H9 (cell line): ENCODE measurements around the gene TIAM1. TPM values are rescaled to one million over a fixed set of nuclear protein-coding genes. Genes with fewer than 3 reads are reported as not detected.

ENCODE experiments used
- DNase-seq: peaks from one replicate; pipeline ENCODE4 v3.0.0-alpha.2; 2017
- H2AFZ ChIP-seq: one replicate; pipeline ENCODE4 v1.6.1; 2013; ENCODE audit warnings: mild to moderate bottlenecking, low read length, control low read depth, moderate library complexity
- H2AK5ac ChIP-seq: 2 replicates; pipeline ENCODE4 v1.6.1; 2013; ENCODE audit warnings: low read length, control low read depth, mixed read lengths; ENCODE audit not compliant: insufficient read length
- H2BK120ac ChIP-seq: one replicate; pipeline ENCODE4 v1.6.1; 2013; ENCODE audit warnings: low read depth, mild to moderate bottlenecking, low read length, control low read depth, inconsistent platforms; ENCODE audit not compliant: poor library complexity, severe bottlenecking
- H2BK12ac ChIP-seq: 2 replicates; pipeline ENCODE4 v1.6.1; 2013; ENCODE audit warnings: low read length, control low read depth, mixed read lengths, low read depth; ENCODE audit not compliant: insufficient read length
- H2BK15ac ChIP-seq: 2 replicates; pipeline ENCODE4 v1.6.1; 2013; ENCODE audit warnings: low read depth, low read length, control low read depth
- H2BK20ac ChIP-seq: one replicate; pipeline ENCODE4 v1.6.1; 2013; ENCODE audit warnings: low read depth, mild to moderate bottlenecking, low read length, control low read depth, inconsistent platforms; ENCODE audit not compliant: poor library complexity, severe bottlenecking
- H2BK5ac ChIP-seq: 2 replicates; pipeline ENCODE4 v1.6.1; 2013; ENCODE audit warnings: low read length, control low read depth, mixed read lengths; ENCODE audit not compliant: insufficient read length
- H3K14ac ChIP-seq: 2 replicates; pipeline ENCODE4 v1.6.1; 2013; ENCODE audit warnings: low read length, control low read depth; ENCODE audit not compliant: insufficient read depth
- H3K18ac ChIP-seq: 2 replicates; pipeline ENCODE4 v1.6.1; 2013; ENCODE audit warnings: low read depth, mild to moderate bottlenecking, mixed read lengths, low read length, control low read depth; ENCODE audit not compliant: insufficient read length
- H3K23ac ChIP-seq: 2 replicates; pipeline ENCODE4 v1.6.1; 2013; ENCODE audit warnings: low read length, control low read depth, mixed read lengths, low read depth; ENCODE audit not compliant: insufficient read length
- H3K23me2 ChIP-seq: 2 replicates; pipeline ENCODE4 v1.6.1; 2013; ENCODE audit warnings: low read depth, mild to moderate bottlenecking, mixed read lengths, low read length, control low read depth; ENCODE audit not compliant: insufficient read length, poor library complexity, severe bottlenecking
- H3K27ac ChIP-seq: 2 replicates; pipeline ENCODE4 v1.5.1; 2013; ENCODE audit warnings: low read length, control low read depth, mixed read lengths, low read depth; ENCODE audit not compliant: insufficient read length
- H3K27me3 ChIP-seq: 2 replicates; pipeline ENCODE4 v1.6.1; 2013; ENCODE audit warnings: low read length, control low read depth, inconsistent platforms; ENCODE audit not compliant: insufficient read depth
- H3K4ac ChIP-seq: 2 replicates; pipeline ENCODE4 v1.6.1; 2013; ENCODE audit warnings: low read depth, mild to moderate bottlenecking, control low read depth, inconsistent platforms, low read length, moderate library complexity
- H3K4me1 ChIP-seq: 2 replicates; pipeline ENCODE4 v1.6.1; 2013; ENCODE audit warnings: low read length, control low read depth, inconsistent platforms; ENCODE audit not compliant: insufficient read depth
- H3K4me2 ChIP-seq: 2 replicates; pipeline ENCODE4 v1.6.1; 2013; ENCODE audit warnings: low read length, control low read depth, mixed read lengths; ENCODE audit not compliant: insufficient read length, insufficient read depth
- H3K56ac ChIP-seq: 2 replicates; pipeline ENCODE4 v1.6.1; 2013; ENCODE audit warnings: low read depth, mild to moderate bottlenecking, mixed read lengths, low read length, control low read depth; ENCODE audit not compliant: insufficient read length
- H3K79me1 ChIP-seq: 2 replicates; pipeline ENCODE4 v1.6.1; 2013; ENCODE audit warnings: low read depth, mild to moderate bottlenecking, moderate library complexity, low read length, control low read depth, inconsistent platforms; ENCODE audit not compliant: insufficient read depth, poor library complexity, severe bottlenecking
- H3K79me2 ChIP-seq: 2 replicates; pipeline ENCODE4 v1.6.1; 2013; ENCODE audit warnings: low read length, control low read depth, inconsistent platforms; ENCODE audit not compliant: insufficient read depth
- H3K9ac ChIP-seq: 2 replicates; pipeline ENCODE4 v1.6.1; 2013; ENCODE audit warnings: low read length, control low read depth, mixed read lengths; ENCODE audit not compliant: insufficient read length; ENCODE audit errors: extremely low read depth
- H3K9me3 ChIP-seq: one replicate; pipeline ENCODE4 v1.6.1; 2013; ENCODE audit warnings: low read depth, low read length, inconsistent platforms; ENCODE audit not compliant: control insufficient read depth
- H3T11ph ChIP-seq: one replicate; pipeline ENCODE4 v1.6.1; 2013; ENCODE audit warnings: mild to moderate bottlenecking, low read length, control low read depth, inconsistent platforms
- H4K20me1 ChIP-seq: one replicate; pipeline ENCODE4 v1.6.1; 2013; ENCODE audit not compliant: control insufficient read depth, insufficient read length, insufficient read depth
- H4K5ac ChIP-seq: 2 replicates; pipeline ENCODE4 v1.6.1; 2013; ENCODE audit warnings: low read depth, mild to moderate bottlenecking, mixed read lengths, low read length, control low read depth; ENCODE audit not compliant: insufficient read length
- H4K8ac ChIP-seq: replicated peaks from 2 replicates; pipeline ENCODE4 v1.6.1; 2013; ENCODE audit warnings: low read length, control low read depth, mixed read lengths, low read depth; ENCODE audit not compliant: insufficient read length
- H4K91ac ChIP-seq: 2 replicates; pipeline ENCODE4 v1.6.1; 2013; ENCODE audit warnings: low read depth, mild to moderate bottlenecking, moderate library complexity, mixed read lengths, low read length, control low read depth; ENCODE audit not compliant: insufficient read length
- H3K27ac Mint-ChIP-seq, 3 experiments: 2 replicates in 2 of 3; 3 replicates in 1 of 3; pipeline ENCODE4 v1.8.0; 2020 to 2021; ENCODE audit warnings: mixed read lengths in 3 of 3, mild to moderate bottlenecking in 1 of 3, moderate library complexity in 1 of 3
- H3K27me3 Mint-ChIP-seq: 2 replicates; pipeline ENCODE4 v1.8.0; 2021; ENCODE audit warnings: low read depth, mild to moderate bottlenecking, moderate library complexity, mixed read lengths
- H3K36me3 Mint-ChIP-seq, 3 experiments: 2 replicates in 2 of 3; 3 replicates in 1 of 3; pipeline ENCODE4 v1.8.0; 2020 to 2021; ENCODE audit warnings: low read depth in 3 of 3, mixed read lengths in 3 of 3; ENCODE audit not compliant: insufficient read depth in 1 of 3
- H3K4me1 Mint-ChIP-seq, 2 experiments: 2 replicates each; pipeline ENCODE4 v1.8.0; 2020; ENCODE audit warnings: mixed read lengths in 2 of 2
- H3K4me3 Mint-ChIP-seq, 2 experiments: 2 replicates in 1 of 2; 3 replicates in 1 of 2; pipeline ENCODE4 v1.8.0; 2020 to 2021; ENCODE audit warnings: mild to moderate bottlenecking in 2 of 2, mixed read lengths in 2 of 2, moderate library complexity in 1 of 2
- H3K9me3 Mint-ChIP-seq, 2 experiments: 2 replicates in 1 of 2; 3 replicates in 1 of 2; pipeline ENCODE4 v1.8.0; 2020; ENCODE audit warnings: mild to moderate bottlenecking in 2 of 2, mixed read lengths in 2 of 2, moderate library complexity in 1 of 2
- WGBS: extraction: QIAGEN DNeasy Blood & Tissue Kit; methylation state at CpG from one replicate; pipeline ENCODE4 v1.1.7; 2013; ENCODE audit warnings: missing lambda C conversion rate, low lambda C conversion rate, mixed read lengths; ENCODE audit not compliant: insufficient read length; ENCODE audit errors: extremely low coverage; 5-methylcytosine and 5-hydroxymethylcytosine counted together
- total RNA-seq: library from RNA; stranded (reverse); gene quantifications from 2 replicates; pipeline ENCODE4 v1.2.1, GENCODE V29; 2021
- TF ChIP-seq, protein P1 (sequence below): fragments of 200-600 bp; sonication (generic); conservative IDR thresholded peaks from 3 replicates; pipeline ENCODE4 v1.8.0; 2021; ENCODE audit warnings: antibody characterized with exemption, mild to moderate bottlenecking

The TIAM1 gene
- total RNA-seq, 1 experiment from 2014 or later, result 23.1 TPM

DNA sequence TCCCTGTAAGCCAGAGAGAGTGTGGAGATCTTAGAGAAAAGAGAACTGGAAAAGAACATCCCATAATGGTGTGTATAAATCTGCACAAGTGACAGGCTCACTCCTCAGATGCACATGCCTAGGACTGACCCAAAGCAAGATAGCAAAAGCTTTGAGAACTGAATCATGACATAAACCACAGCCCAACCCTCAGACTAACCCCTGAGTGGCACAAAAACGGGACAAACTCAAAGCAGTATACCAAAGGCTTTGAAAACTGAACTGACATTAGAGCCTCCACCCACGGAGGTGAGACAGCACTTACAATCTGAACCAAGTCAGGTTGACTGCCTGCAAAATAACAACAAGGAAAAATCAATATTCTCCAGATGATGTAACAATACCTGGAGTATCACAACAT is 70.8 kb downstream of the TIAM1 start:
- H3K23me2 ChIP-seq, result no peaks in the 10 kb centered on the region
- TF ChIP-seq, protein P1, sequence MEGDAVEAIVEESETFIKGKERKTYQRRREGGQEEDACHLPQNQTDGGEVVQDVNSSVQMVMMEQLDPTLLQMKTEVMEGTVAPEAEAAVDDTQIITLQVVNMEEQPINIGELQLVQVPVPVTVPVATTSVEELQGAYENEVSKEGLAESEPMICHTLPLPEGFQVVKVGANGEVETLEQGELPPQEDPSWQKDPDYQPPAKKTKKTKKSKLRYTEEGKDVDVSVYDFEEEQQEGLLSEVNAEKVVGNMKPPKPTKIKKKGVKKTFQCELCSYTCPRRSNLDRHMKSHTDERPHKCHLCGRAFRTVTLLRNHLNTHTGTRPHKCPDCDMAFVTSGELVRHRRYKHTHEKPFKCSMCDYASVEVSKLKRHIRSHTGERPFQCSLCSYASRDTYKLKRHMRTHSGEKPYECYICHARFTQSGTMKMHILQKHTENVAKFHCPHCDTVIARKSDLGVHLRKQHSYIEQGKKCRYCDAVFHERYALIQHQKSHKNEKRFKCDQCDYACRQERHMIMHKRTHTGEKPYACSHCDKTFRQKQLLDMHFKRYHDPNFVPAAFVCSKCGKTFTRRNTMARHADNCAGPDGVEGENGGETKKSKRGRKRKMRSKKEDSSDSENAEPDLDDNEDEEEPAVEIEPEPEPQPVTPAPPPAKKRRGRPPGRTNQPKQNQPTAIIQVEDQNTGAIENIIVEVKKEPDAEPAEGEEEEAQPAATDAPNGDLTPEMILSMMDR, result no peak
- no peak overlapping the region for H4K5ac ChIP-seq
- H3K79me2 ChIP-seq, result no peaks in the 10 kb centered on the region
- no peak overlapping the region for H3K4ac ChIP-seq
- H3K9ac ChIP-seq, result no peak overlapping the region
- H2BK12ac ChIP-seq, result no peak overlapping the region
- H2BK15ac ChIP-seq, result no peak overlapping the region
- H2BK20ac ChIP-seq, result no peak overlapping the region
- no peaks in the 10 kb centered on the region for H3K9me3 ChIP-seq
- H3K18ac ChIP-seq, result no peak overlapping the region
- peaks cover 18 to 26% of the 10 kb centered on the region in 2 experiments for H3K4me1 Mint-ChIP-seq
- H2AK5ac ChIP-seq, result no peak overlapping the region
- no peak overlapping the region; a peak in 1 of 7 replicates for H3K27ac Mint-ChIP-seq
- H3K9me3 Mint-ChIP-seq, result peaks cover 0 to 4% of the 10 kb centered on the region in 2 experiments; a peak in 3 of 5 replicates
- no peaks in the 10 kb centered on the region for H3K79me1 ChIP-seq
- no peak overlapping the region for H3T11ph ChIP-seq
- H4K20me1 ChIP-seq, result no peaks in the 10 kb centered on the region
- no peak overlapping the region for H2BK5ac ChIP-seq
- no peak overlapping the region for H3K14ac ChIP-seq
- peaks cover 0 to 8% (median 6%) of the 10 kb centered on the region in 3 experiments; a peak in 3 of 7 replicates for H3K36me3 Mint-ChIP-seq
- H2BK120ac ChIP-seq, result no peak overlapping the region
- no CpG with 5 or more reads among the region's 2 CpGs for WGBS
- H3K56ac ChIP-seq, result no peak overlapping the region
- no peak overlapping the region for H2AFZ ChIP-seq
- H4K8ac ChIP-seq, result no peak overlapping the region
- H3K27ac ChIP-seq, result no peak overlapping the region
- DNase-seq, result no peak
- no peak overlapping the region for H3K23ac ChIP-seq
- H3K4me1 ChIP-seq, result no peaks in the 10 kb centered on the region
- H3K4me2 ChIP-seq, result no peak overlapping the region
- H3K27me3 ChIP-seq, result no peaks in the 10 kb centered on the region
- no peaks in the 10 kb centered on the region for H3K27me3 Mint-ChIP-seq
- H4K91ac ChIP-seq, result no peak overlapping the region
- H3K4me3 Mint-ChIP-seq, result no peak overlapping the region
